Right lobe of liver (tissue), 4 donors: Measurements from ENCODE around the gene GTF2A1L.

Experiments
- CTCF ChIP-seq, 4 donors: fragments of 200-600 bp in 3 of 4; fragments of 450-650 bp in 1 of 4; IDR thresholded peaks; one replicate each; pipeline versions ENCODE4 v1.5.1 to v1.8.0; 2016 to 2022; ENCODE audit warnings: antibody characterized with exemption in 4 of 4, mild to moderate bottlenecking in 2 of 4
- POLR2A ChIP-seq: fragments of 450-650 bp; IDR thresholded peaks from one replicate; pipeline ENCODE4 v1.6.1; 2017; ENCODE audit warnings: antibody characterized with exemption, mild to moderate bottlenecking
- donor health status: DM: no; HTN: no; CAD: no.
- donor health status: DM: no; HTN: no; CAD: no.
- donor health status: DM: no; HTN: yes; CAD: no.

DNA sequence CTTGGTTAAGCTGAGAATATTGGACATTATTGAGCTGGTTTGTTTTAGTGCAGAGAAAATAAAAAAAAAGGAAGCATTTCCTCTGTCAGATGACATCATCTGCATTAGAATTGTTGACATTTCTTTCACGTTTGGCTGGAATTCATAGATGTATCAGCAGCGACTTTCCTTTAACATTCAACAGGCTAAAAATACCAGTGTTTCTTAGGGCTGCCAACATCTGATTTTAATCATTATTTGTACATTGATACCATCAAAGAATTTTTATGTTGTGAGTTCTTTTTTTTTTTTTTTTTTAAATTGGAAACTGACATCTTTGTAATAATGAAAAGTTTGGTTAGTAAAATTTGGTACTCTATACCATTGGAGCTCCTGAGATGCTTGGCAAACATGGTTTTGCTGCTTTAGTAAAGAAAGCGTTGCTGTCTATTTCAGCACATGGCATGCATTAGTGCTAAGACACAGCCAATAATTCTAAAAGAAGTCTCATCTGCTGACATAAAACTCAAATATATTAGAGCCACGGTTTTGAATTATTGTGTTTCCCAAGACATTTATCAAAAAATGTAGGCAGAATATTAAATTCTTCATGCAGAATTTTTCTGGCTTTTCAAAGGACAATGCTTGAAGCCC lies 33.6 kb downstream of the GTF2A1L start:
- TF ChIP-seq POLR2A: no peak
- TF ChIP-seq CTCF (IDR thresholded peaks at IDR 0.05): no peak
